Endothelial cell (in vitro differentiated cells): ENCODE measurements around the gene GDPD5. TPM values are rescaled to one million over a fixed set of nuclear protein-coding genes. Genes with fewer than 3 reads are reported as not detected.

Source experiments
- DNase-seq: peaks from one replicate; pipeline ENCODE4 v3.0.0; 2021; ENCODE audit warnings: low spot score
- H3K27ac Mint-ChIP-seq: one replicate; pipeline ENCODE4 v1.8.0; 2021; ENCODE audit warnings: mixed read lengths, inconsistent platforms; ENCODE audit not compliant: unreplicated experiment
- H3K27me3 Mint-ChIP-seq: one replicate; pipeline ENCODE4 v1.8.0; 2021; ENCODE audit warnings: mild to moderate bottlenecking, moderate library complexity, mixed read lengths, inconsistent platforms; ENCODE audit not compliant: unreplicated experiment
- H3K36me3 Mint-ChIP-seq: one replicate; pipeline ENCODE4 v1.8.0; 2021; ENCODE audit warnings: mild to moderate bottlenecking, low read depth, mixed read lengths, inconsistent platforms; ENCODE audit not compliant: unreplicated experiment
- H3K4me1 Mint-ChIP-seq: one replicate; pipeline ENCODE4 v1.8.0; 2021; ENCODE audit warnings: mild to moderate bottlenecking, mixed read lengths, inconsistent platforms; ENCODE audit not compliant: unreplicated experiment
- H3K4me3 Mint-ChIP-seq: one replicate; pipeline ENCODE4 v1.8.0; 2021; ENCODE audit warnings: mild to moderate bottlenecking, mixed read lengths, inconsistent platforms; ENCODE audit not compliant: unreplicated experiment
- H3K9me3 Mint-ChIP-seq: one replicate; pipeline ENCODE4 v1.8.0; 2021; ENCODE audit warnings: mixed read lengths, inconsistent platforms; ENCODE audit not compliant: unreplicated experiment
- total RNA-seq: library from RNA; stranded (reverse); fragmentation: NEBNext Ultra II Directional; extraction: Animal tissue kit (Norgen Biotek cat#: 25700); gene quantifications from one replicate; pipeline ENCODE4 v1.2.1, GENCODE V29; 2021; ENCODE audit not compliant: unreplicated experiment
- TF ChIP-seq, protein P1 (sequence below): fragments of 200-600 bp; sonication (generic); IDR thresholded peaks from one replicate; pipeline ENCODE4 v1.5.0; 2021; ENCODE audit warnings: antibody characterized with exemption; ENCODE audit not compliant: unreplicated experiment

The GDPD5 gene
- total RNA-seq, 1 donor from 2014 or later: 674 TPM

DNA sequence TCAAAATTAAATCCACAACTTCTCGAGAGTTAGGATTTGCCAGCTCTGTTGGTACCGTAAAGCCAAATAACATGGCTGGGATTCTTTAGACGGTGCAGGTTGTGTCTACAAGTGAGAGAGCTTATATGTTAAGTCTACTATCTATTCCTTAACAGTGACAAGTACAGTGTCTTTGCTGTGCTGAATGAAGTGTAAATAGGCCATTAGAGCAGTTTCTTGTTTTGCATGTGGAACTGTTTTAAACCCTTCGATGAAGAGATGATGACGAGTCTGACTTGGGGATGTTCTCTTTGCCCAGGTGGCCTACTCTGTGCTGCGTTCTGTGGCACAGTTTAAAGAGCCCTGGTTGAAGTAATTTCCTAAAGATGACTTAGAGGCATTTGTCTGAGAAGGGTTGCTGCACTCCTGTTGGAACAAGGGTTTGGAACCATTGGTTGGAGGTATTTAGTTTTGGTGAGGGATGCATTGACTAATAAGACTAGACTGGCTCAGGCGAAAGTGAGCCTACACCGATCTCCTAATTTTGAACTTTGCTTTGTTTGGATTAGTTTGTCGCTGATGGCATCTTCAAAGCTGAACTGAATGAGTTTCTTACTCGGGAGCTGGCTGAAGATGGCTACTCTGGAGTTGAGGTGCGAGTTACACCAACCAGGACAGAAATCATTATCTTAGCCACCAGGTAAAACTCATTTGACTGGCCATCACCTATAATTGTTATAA, 125.4 kb downstream of the GDPD5 start:
- peak overlapping the region; percentile 98 for H3K27ac Mint-ChIP-seq
- H3K27me3 Mint-ChIP-seq: peaks cover 12% of the 10 kb centered on the region
- peaks cover 63% of the 10 kb centered on the region for H3K4me1 Mint-ChIP-seq
- H3K36me3 Mint-ChIP-seq: peaks cover 39% of the 10 kb centered on the region
- TF ChIP-seq, protein P1, sequence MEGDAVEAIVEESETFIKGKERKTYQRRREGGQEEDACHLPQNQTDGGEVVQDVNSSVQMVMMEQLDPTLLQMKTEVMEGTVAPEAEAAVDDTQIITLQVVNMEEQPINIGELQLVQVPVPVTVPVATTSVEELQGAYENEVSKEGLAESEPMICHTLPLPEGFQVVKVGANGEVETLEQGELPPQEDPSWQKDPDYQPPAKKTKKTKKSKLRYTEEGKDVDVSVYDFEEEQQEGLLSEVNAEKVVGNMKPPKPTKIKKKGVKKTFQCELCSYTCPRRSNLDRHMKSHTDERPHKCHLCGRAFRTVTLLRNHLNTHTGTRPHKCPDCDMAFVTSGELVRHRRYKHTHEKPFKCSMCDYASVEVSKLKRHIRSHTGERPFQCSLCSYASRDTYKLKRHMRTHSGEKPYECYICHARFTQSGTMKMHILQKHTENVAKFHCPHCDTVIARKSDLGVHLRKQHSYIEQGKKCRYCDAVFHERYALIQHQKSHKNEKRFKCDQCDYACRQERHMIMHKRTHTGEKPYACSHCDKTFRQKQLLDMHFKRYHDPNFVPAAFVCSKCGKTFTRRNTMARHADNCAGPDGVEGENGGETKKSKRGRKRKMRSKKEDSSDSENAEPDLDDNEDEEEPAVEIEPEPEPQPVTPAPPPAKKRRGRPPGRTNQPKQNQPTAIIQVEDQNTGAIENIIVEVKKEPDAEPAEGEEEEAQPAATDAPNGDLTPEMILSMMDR: no peak
- no peaks in the 10 kb centered on the region for H3K9me3 Mint-ChIP-seq
- no peak for DNase-seq
- peak overlapping the region; percentile 99 for H3K4me3 Mint-ChIP-seq

DNA sequence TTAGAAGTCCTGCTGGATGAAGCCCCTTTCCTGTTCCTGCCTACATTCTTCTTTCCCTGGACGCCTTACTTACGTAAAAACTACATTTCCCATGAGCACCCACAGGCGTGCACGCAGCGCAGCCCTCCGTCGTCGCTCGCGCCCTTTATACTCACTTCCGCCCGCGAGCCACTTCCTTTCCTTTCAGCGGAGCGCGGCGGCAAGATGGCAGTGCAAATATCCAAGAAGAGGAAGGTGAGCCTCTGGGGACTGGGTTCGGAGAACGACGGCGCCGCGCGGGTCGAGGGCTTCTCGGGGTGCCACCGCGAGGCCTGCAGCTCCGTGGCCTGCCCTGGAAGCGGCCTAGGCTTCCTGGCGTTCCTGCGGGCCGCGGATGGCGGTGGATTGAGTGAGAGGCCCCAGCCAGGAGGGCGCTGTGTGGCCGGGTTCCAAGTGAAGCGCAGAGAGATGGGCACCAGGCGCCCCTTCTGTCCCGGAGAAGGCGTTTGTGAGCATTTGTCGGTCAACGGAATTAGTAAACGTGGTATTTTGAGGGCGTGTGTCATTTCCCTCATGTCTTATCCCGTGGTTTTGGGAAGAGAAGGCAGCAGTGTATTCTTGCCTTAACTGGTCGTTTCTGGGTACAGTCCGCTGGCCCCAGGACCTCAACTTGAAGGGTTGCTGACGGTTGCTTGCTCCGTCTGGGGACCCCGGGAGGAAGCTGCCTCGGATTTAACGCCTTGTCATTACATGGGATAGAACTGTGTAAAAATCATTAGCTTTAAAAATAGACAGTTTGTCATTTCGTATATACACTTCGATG, 126.2 kb downstream of the GDPD5 start, which contains the start of gene RPS3:
RPS3 (plus strand) TSS at position 175 of the 802 bp plus-strand sequence; CDS start at position 205, 30 bp downstream.
- H3K4me1 Mint-ChIP-seq: peaks cover 69% of the 10 kb centered on the region
- TF ChIP-seq, protein P1: no peak

DNA sequence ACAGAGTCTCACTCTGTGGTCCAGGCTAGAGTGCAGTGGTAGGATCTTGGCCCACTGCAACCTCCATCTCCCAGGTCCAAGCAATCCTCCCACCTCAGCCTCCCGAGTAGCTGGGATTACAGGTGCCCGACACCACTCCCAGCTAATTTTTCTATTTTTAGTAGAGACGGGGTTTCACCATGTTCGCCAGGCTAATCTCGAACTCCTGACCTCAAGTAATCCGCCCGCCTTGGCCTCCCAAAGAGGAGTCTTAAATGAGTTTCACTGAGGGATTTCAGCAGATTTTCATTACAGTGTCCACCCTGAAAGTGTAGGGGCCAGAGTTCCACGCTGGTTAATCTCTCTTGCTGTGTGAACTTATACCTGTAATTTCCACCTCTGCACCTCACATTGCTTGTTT, 126.8 kb downstream of the GDPD5 start:
- TF ChIP-seq, protein P1: no peak
- peak overlapping the region; percentile 98 for H3K27ac Mint-ChIP-seq
- H3K36me3 Mint-ChIP-seq: peaks cover 31% of the 10 kb centered on the region
- DNase-seq: no peak
- H3K9me3 Mint-ChIP-seq: no peaks in the 10 kb centered on the region
- H3K4me1 Mint-ChIP-seq: peaks cover 67% of the 10 kb centered on the region
- peak overlapping the region; percentile 99 for H3K4me3 Mint-ChIP-seq
- H3K27me3 Mint-ChIP-seq: peaks cover 14% of the 10 kb centered on the region

More for the DNA sequence above, 126.2 kb downstream of the GDPD5 start, which contains the start of gene RPS3:
- H3K36me3 Mint-ChIP-seq: peaks cover 38% of the 10 kb centered on the region
- peak within 1 kb of the TSS; percentile 98 for H3K27ac Mint-ChIP-seq
- H3K27me3 Mint-ChIP-seq: peaks cover 12% of the 10 kb centered on the region
- H3K4me3 Mint-ChIP-seq: peak within 1 kb of the TSS; percentile 99
- DNase-seq: peak; percentile 88
- no peaks in the 10 kb centered on the region for H3K9me3 Mint-ChIP-seq

DNA sequence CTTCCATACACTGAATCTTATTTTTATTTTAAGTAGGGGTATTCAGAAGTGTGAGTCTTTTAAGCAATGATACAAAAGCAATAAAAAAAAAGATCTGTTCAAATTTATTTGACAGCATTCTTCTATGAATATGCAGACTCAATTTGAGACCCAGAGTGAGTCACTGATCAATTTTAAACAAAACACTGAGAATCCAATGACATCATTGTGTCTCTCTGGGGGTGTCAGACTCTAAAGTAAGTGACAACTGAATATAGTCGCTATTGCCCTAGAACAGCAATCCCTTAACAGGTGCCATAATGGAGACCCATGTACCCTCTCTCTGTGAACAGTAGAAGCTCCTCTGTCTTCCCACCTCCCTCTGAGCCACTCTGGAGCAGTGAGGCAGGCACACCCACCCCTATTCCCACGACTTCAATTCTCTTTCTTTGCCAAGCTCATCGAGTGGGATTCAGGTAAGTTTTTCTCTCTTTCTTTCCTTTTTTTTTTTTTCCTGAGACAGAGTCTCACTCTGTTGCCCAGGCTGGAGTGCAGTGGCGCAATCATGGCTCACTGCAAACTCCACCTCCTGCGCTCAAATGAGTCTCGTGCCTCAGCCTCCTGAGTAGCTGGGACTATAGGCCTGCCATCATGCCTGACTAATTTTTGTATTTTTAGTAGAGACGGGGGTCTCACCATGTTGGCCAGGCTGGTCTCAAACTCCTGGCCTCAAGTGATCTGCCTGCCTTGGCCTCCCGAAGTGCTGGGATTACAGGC, 131.5 kb downstream of the GDPD5 start:
- no peaks in the 10 kb centered on the region for H3K9me3 Mint-ChIP-seq
- DNase-seq: no peak
- H3K27ac Mint-ChIP-seq: no peak overlapping the region
- TF ChIP-seq, protein P1: no peak
- peaks cover 8% of the 10 kb centered on the region for H3K27me3 Mint-ChIP-seq
- no peaks in the 10 kb centered on the region for H3K36me3 Mint-ChIP-seq
- H3K4me1 Mint-ChIP-seq: peaks cover 29% of the 10 kb centered on the region
- no peak overlapping the region for H3K4me3 Mint-ChIP-seq
